AG10803 (cell line): Measurements from ENCODE around the gene OR14A16.

Source experiments
- DNase-seq: peaks from one replicate; pipeline ENCODE4 v3.0.0; 2010; ENCODE audit warnings: low read depth
- H3K4me3 ChIP-seq: 2 replicates; pipeline ENCODE4 v1.5.1; 2011; ENCODE audit warnings: mild to moderate bottlenecking, low read length, control low read depth
- CTCF ChIP-seq: conservative IDR thresholded peaks from 2 replicates; pipeline ENCODE4 v1.5.1; 2011; ENCODE audit warnings: mild to moderate bottlenecking, low read length, control low read depth, inconsistent platforms

Gene OR14A16

GRCh38 chr1:247841796-247842195 is 17.9 kb upstream of the OR14A16 start, which contains the start of gene OR11L1:
Gene OR11L1, minus strand, starts transcription at chr1:247841896. Its CDS starts 0 bp downstream, at chr1:247841896.
- DNase-seq = no peak
- no peak for TF ChIP-seq CTCF
- no peak within 1 kb of the TSS for H3K4me3 ChIP-seq

- DNase-seq = no peak
- TF ChIP-seq CTCF = no peak
- H3K4me3 ChIP-seq = no peak overlapping the region
These were observed 16.9 kb upstream of the OR14A16 start for GRCh38 chr1:247840818-247841217.

GRCh38 chr1:247833601-247834000 is 9.7 kb upstream of the OR14A16 start:
- no peak overlapping the region for H3K4me3 ChIP-seq
- TF ChIP-seq CTCF = no peak
- no peak for DNase-seq

- no peak overlapping the region for H3K4me3 ChIP-seq
- no peak for DNase-seq
- TF ChIP-seq CTCF = no peak
These were observed 5.7 kb upstream of the OR14A16 start for GRCh38 chr1:247829656-247830055.

- no peak for TF ChIP-seq CTCF
These were observed 1.4 kb upstream of the OR14A16 start for GRCh38 chr1:247825362-247825761.

GRCh38 chr1:247822060-247822459 is 1.9 kb downstream of the OR14A16 start:
- no peak for TF ChIP-seq CTCF
- DNase-seq = no peak
- no peak overlapping the region for H3K4me3 ChIP-seq

More at GRCh38 chr1:247825362-247825761, 1.4 kb upstream of the OR14A16 start:
- DNase-seq = no peak
- H3K4me3 ChIP-seq = no peak overlapping the region

- DNase-seq = no peak
- no peak overlapping the region for H3K4me3 ChIP-seq
- TF ChIP-seq CTCF = no peak
These were observed 11.3 kb downstream of the OR14A16 start for GRCh38 chr1:247812637-247813036.
